H1 (cell line): ENCODE results near the gene ARHGEF1. TPM values are rescaled to one million over a fixed set of nuclear protein-coding genes. Genes with fewer than 3 reads are reported as not detected.
A peak's percentile ranks its signal among the peaks of the same experiment; 100 is the strongest.

Source experiments
- BACH1 ChIP-seq: IDR thresholded peaks from 2 replicates; pipeline ENCODE4 v1.6.1; 2012; ENCODE audit warnings: low read length, improper control_type of control experiment
- BCL11A ChIP-seq, 2 experiments: IDR thresholded peaks; one replicate each; pipeline ENCODE4 v1.6.1; 2011; ENCODE audit warnings: low read depth in 2 of 2, low read length in 2 of 2, mild to moderate bottlenecking in 2 of 2
- BRCA1 ChIP-seq: IDR thresholded peaks from 2 replicates; pipeline ENCODE4 v1.6.1; 2012; ENCODE audit warnings: low read depth, low read length, improper control_type of control experiment
- CBX5 ChIP-seq: fragments of 300-800, 300-1000 bp; sonication (generic); IDR thresholded peaks from 2 replicates; pipeline ENCODE4 v1.7.1; 2016; ENCODE audit warnings: antibody characterized with exemption, low read length, low read depth
- CHD7 ChIP-seq: fragments of 300-600 bp; sonication (generic); IDR thresholded peaks from 2 replicates; pipeline ENCODE4 v1.7.1; 2012; ENCODE audit warnings: low read length, moderate library complexity, mild to moderate bottlenecking, inconsistent platforms; ENCODE audit not compliant: insufficient replicate concordance
- CTBP2 ChIP-seq: IDR thresholded peaks from 2 replicates; pipeline ENCODE4 v1.7.0; 2011; ENCODE audit warnings: borderline replicate concordance, mild to moderate bottlenecking, moderate library complexity, mixed read lengths, low read length; ENCODE audit not compliant: insufficient read depth, insufficient read length
- EGR1 ChIP-seq: IDR thresholded peaks from 2 replicates; pipeline ENCODE4 v1.6.1; 2011; ENCODE audit warnings: low read depth, low read length, borderline replicate concordance
- SP1 ChIP-seq: IDR thresholded peaks from 2 replicates; pipeline ENCODE4 v1.6.1; 2011; ENCODE audit warnings: low read depth, low read length
- YY1 ChIP-seq: IDR thresholded peaks from 2 replicates; pipeline ENCODE4 v1.6.1; 2011; ENCODE audit warnings: low read depth, mild to moderate bottlenecking, low read length
- polyA plus RNA-seq, 7 experiments: library from polyadenylated mRNA; depleted of rRNA in 3 of 7; stranded (reverse) in 5 of 7; unstranded in 2 of 7; fragments of >200 nt in 5 of 7; fragments of 200-250 nt in 2 of 7; gene quantifications; 1 replicate in 5 of 7; 2 replicates in 1 of 7; 4 replicates in 1 of 7; pipeline versions ENCODE4 v1.2.1 to v1.2.3, GENCODE V29; 2011 to 2013; ENCODE audit warnings: missing spikeins in 2 of 7, mixed read lengths in 2 of 7
- total RNA-seq: library from RNA; stranded (reverse); fragmentation: NEBNext Ultra II Directional; extraction: Animal tissue kit (Norgen Biotek cat#: 25700); gene quantifications from 2 replicates; pipeline ENCODE4 v1.2.1, GENCODE V29; 2021
- TF ChIP-seq, protein P1 (sequence below): IDR thresholded peaks from 2 replicates; pipeline ENCODE4 v1.6.1; 2012; ENCODE audit warnings: inconsistent platforms

ARHGEF1 gene
- total and polyA plus RNA-seq, 2 of the 8 experiments (the other 6 are each of a cell fraction or from before 2014, with no cell fraction given) = 23.0 to 49.0 TPM

GRCh38 chr19:41859618-41860418, 23.2 kb upstream of the ARHGEF1 start, which contains the start of gene RPS19 (continued):
- TF ChIP-seq CHD7 (no peak), EGR1 (peak; percentile 98), BACH1 (peak; percentile 91), SP1 (peak; percentile 96), BCL11A (IDR thresholded peaks at IDR 0.05; ENCODE audit: low read depth in 2 of 2, low read length in 2 of 2) (no peak), BRCA1 (peak; percentile 99), CTBP2 (peak; percentile 78), YY1 (0 out of 2 replicates have a peak, but pooled peaks have one; percentile 1), CBX5 (no peak)
- TF ChIP-seq, protein P1, sequence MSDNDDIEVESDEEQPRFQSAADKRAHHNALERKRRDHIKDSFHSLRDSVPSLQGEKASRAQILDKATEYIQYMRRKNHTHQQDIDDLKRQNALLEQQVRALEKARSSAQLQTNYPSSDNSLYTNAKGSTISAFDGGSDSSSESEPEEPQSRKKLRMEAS = peak; percentile 49
